NCI-H1436 (cell line): ENCODE data around the gene PCDHA2.
"Not testable (repeated sequence)": the region's sequence is repeated elsewhere in the genome, so short reads cannot be mapped to it uniquely, and the experiment has no call there.

Experiments
- DNase-seq: peaks from one replicate; lab custom pipeline; 2025; lab: John Stamatoyannopoulos, UW

Gene PCDHA2

GRCh38 chr5:140821375-140822280, 27.0 kb downstream of the PCDHA2 start, which contains the start of gene PCDHA5:
Gene PCDHA5, plus strand, starts transcription at chr5:140821613.
- DNase-seq, result peak; percentile 63

GRCh38 chr5:140822281-140822629, 27.6 kb downstream of the PCDHA2 start:
- no peak for DNase-seq

- DNase-seq, result not testable (repeated sequence)
These were observed 28.3 kb downstream of the PCDHA2 start for GRCh38 chr5:140822969-140823368.

GRCh38 chr5:140823475-140823874, 28.8 kb downstream of the PCDHA2 start:
- no peak for DNase-seq

- no peak for DNase-seq
These were observed 33.2 kb downstream of the PCDHA2 start, which contains the start of gene PCDHA6 for GRCh38 chr5:140827704-140828361. Gene PCDHA6, plus strand, starts transcription at chr5:140827960. Its CDS starts 132 bp downstream, at chr5:140828092.

GRCh38 chr5:140828362-140828737, 33.7 kb downstream of the PCDHA2 start:
- DNase-seq, result no peak

GRCh38 chr5:140829511-140830501, 35.2 kb downstream of the PCDHA2 start:
- DNase-seq, result not testable (repeated sequence)

GRCh38 chr5:140833993-140834392, 39.3 kb downstream of the PCDHA2 start, which contains the start of gene PCDHA7:
Gene PCDHA7, plus strand, starts transcription at chr5:140834269. Its CDS starts 115 bp downstream, at chr5:140834384.
- DNase-seq, result no peak

GRCh38 chr5:140834439-140835008, 39.9 kb downstream of the PCDHA2 start:
- not testable (repeated sequence) for DNase-seq

- no peak for DNase-seq
These were observed 41.2 kb downstream of the PCDHA2 start for GRCh38 chr5:140835622-140836510.

- DNase-seq, result no peak
These were observed 46.6 kb downstream of the PCDHA2 start, which contains the start of gene PCDHA8 for GRCh38 chr5:140840978-140841962. Gene PCDHA8, plus strand, starts transcription at chr5:140841187. Its CDS starts 135 bp downstream, at chr5:140841322.

GRCh38 chr5:140842798-140843733, 48.4 kb downstream of the PCDHA2 start:
- DNase-seq, result no peak
